ENCODE results near the gene ZNF608.

Gene ZNF608

DNA sequence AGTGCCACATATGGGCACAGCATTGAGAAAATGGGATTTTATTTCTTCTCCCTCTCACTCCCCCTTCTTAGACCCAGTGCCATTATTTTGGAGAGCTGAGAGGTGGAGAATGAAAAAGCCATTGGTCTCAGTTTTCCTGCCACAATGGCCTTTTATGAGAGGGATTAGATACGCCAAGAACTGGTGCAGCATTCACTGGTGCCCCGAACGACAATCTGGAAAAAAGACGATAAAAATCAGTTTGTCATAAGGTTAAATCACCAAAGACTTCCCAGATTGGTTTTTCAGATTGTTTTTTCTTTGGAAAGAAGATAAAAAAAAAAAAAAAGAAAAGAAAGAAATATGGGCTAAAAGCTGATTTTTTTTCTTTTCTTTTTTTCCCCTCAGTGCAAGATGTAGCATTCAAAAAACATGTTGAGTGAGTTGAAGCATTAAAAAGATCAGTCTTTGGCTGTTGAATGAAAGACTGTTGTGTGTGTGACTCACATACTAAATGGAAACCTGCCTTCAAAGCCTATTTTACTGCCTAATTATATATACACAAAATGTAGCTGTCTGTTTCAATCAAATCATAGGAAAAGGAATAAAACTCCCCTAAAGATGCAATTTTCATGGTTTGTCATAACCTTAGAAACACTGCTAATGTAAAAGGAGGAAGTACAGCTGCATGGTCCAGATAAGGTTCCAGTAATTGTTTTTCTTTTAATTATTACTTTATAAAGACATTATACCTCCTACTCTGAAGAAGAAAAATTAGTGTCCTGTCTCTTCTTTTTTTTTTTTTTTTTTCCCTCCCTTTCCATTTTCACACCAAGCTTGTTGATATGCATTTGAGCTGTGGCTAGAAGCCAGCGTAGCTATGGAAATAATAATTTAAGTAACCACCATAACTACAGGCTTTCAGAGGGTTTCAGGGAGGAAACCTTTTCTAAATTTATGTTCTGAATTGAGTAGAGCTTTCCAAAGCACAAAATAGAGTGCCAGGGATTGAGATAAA lies 27.2 kb upstream of the ZNF608 start:
- H3K9me3 ChIP-seq (ENCODE audit: severe bottlenecking): no peaks in the 10 kb centered on the region
- TF ChIP-seq CTCF (IDR thresholded peaks at IDR 0.05; ENCODE audit: poor library complexity, severe bottlenecking): no peak
- no peak overlapping the region for H3K4me3 ChIP-seq (ENCODE audit: severe bottlenecking)
- H3K36me3 ChIP-seq (ENCODE audit: low read depth): no peaks in the 10 kb centered on the region
- H3K27ac ChIP-seq (ENCODE audit: poor library complexity, severe bottlenecking): no peak overlapping the region
- no peaks in the 10 kb centered on the region for H3K27me3 ChIP-seq (ENCODE audit: insufficient read depth, poor library complexity, severe bottlenecking)
- DNase-seq (ENCODE audit: low spot score): no peak
- H3K4me1 ChIP-seq (ENCODE audit: insufficient read depth, poor library complexity, severe bottlenecking): no peaks in the 10 kb centered on the region
- ATAC-seq (ENCODE audit: low read depth): no peak

DNA sequence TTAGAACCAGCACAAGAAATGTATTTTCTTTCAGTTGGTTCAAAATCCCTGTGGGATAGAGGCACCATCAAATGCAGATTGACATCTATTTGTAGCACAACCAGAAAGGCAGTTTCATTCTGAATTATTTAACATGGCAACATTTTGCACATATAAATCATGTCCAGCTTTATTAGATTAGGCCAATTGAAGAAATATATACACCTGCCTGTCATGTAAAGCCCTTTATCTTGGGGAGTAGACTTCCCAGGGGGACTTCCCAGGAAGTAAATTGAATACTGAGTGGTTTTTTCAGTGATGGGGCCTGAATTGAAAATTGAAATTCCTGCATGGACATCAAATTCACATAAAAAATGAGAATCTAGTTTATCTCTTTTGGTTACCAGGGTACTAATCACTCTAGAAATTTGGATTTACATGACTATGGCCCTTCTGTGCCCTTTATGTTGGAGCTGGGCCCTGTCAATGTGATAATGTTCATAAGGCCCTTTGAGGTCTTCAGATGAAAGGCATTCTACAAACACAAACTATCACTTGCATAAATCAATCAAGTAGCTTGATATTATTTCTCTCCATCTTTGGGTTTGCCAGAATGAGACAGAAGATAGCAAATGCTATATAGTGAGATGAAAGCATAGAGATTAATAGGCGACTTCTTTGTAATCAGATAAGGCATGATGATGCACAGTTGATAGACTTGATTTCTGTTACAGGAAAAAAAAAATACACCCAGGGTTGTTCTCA lies 26.2 kb upstream of the ZNF608 start:
- Histone ChIP-seq H3K4me3 (ENCODE audit: severe bottlenecking) (no peak overlapping the region), H3K36me3 (ENCODE audit: low read depth) (no peaks in the 10 kb centered on the region), H3K9me3 (ENCODE audit: severe bottlenecking) (no peaks in the 10 kb centered on the region), H3K27me3 (ENCODE audit: insufficient read depth, poor library complexity, severe bottlenecking) (no peaks in the 10 kb centered on the region), H3K4me1 (ENCODE audit: insufficient read depth, poor library complexity, severe bottlenecking) (no peaks in the 10 kb centered on the region), H3K27ac (ENCODE audit: poor library complexity, severe bottlenecking) (no peak overlapping the region)
- DNase-seq (ENCODE audit: low spot score): no peak
- no peak for ATAC-seq (ENCODE audit: low read depth)
- no peak for TF ChIP-seq CTCF (IDR thresholded peaks at IDR 0.05; ENCODE audit: poor library complexity, severe bottlenecking)

DNA sequence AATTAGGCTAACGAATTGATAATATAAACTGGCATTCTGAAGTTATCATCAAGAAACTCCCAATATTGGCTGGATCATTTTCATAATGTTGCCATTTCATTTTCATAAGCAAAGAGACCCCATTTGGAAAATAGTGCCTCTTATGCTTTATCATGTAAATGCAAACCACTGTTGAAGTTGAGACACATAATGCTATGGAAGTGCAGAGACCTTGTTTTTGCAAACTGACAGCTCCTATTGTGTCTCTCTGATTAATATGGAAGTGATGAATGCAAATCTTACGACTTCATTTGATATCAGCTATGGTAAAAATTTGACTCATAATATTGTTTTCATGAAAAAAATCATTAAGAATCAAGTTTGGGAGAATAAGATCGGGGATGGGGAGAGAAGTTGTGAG lies 25.3 kb upstream of the ZNF608 start:
- Histone ChIP-seq H3K4me3 (ENCODE audit: severe bottlenecking) (no peak overlapping the region), H3K4me1 (ENCODE audit: insufficient read depth, poor library complexity, severe bottlenecking) (no peaks in the 10 kb centered on the region), H3K27me3 (ENCODE audit: insufficient read depth, poor library complexity, severe bottlenecking) (no peaks in the 10 kb centered on the region), H3K36me3 (ENCODE audit: low read depth) (no peaks in the 10 kb centered on the region), H3K9me3 (ENCODE audit: severe bottlenecking) (no peaks in the 10 kb centered on the region), H3K27ac (ENCODE audit: poor library complexity, severe bottlenecking) (no peak overlapping the region)
- TF ChIP-seq CTCF (IDR thresholded peaks at IDR 0.05; ENCODE audit: poor library complexity, severe bottlenecking): no peak
- ATAC-seq (ENCODE audit: low read depth): no peak
- no peak for DNase-seq (ENCODE audit: low spot score)

DNA sequence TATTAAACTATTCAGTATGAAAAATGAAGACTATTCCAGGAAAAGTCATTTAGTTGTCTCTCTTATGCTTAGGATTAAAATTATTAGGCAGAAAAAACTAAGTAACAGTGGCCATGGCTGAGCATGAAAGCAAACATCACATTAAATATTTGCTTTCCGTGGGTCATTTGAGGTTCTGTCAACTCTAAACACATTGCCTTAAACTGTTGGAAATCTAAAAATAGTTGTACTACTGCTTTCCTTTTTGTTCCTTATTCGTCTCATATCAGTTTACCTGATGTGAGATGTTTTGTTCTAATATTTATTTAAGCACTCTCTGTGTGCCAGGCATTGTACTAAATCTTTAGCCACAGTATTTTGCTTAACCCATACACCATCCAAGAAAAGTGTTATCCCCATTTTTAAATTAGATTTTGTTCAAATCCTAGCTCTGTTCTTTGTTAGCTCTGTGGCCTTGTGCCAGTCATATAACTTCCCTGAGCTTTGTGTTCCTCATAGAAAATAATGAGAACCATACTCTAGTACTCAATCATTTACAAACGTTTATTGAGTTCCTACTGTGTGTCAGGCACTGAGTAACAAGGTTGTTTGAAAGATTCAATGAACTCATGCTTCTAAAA lies 18.7 kb upstream of the ZNF608 start:
- Histone ChIP-seq H3K4me1 (ENCODE audit: insufficient read depth, poor library complexity, severe bottlenecking) (no peaks in the 10 kb centered on the region), H3K36me3 (ENCODE audit: low read depth) (no peaks in the 10 kb centered on the region), H3K4me3 (ENCODE audit: severe bottlenecking) (no peak overlapping the region), H3K9me3 (ENCODE audit: severe bottlenecking) (no peaks in the 10 kb centered on the region), H3K27me3 (ENCODE audit: insufficient read depth, poor library complexity, severe bottlenecking) (no peaks in the 10 kb centered on the region), H3K27ac (ENCODE audit: poor library complexity, severe bottlenecking) (no peak overlapping the region)
- ATAC-seq (ENCODE audit: low read depth): no peak
- DNase-seq (ENCODE audit: low spot score): no peak
- no peak for TF ChIP-seq CTCF (IDR thresholded peaks at IDR 0.05; ENCODE audit: poor library complexity, severe bottlenecking)

Measured in RWPE2 (cell line).